Bronchial epithelial cell (primary cell): Measurements from ENCODE around the gene GUCA1A. TPM values are rescaled to one million over a fixed set of nuclear protein-coding genes. Genes with fewer than 3 reads are reported as not detected.
A peak's percentile ranks its signal among the peaks of the same experiment; 100 is the strongest.

Source experiments
- DNase-seq: peaks from one replicate; pipeline ENCODE4 v3.0.0-alpha.2; 2010; ENCODE audit warnings: low read depth
- FAIRE-seq: peaks from 2 replicates; lab custom pipeline; 2011; peaks lifted over from hg19 to GRCh38; lab: Jason Lieb, UNC
- H3K27me3 ChIP-seq: 2 replicates; pipeline ENCODE4 v1.5.1; 2011; ENCODE audit warnings: low read length; ENCODE audit not compliant: control insufficient read depth, insufficient read depth
- H3K36me3 ChIP-seq: 2 replicates; pipeline ENCODE4 v1.5.1; 2011; ENCODE audit warnings: low read length; ENCODE audit not compliant: control insufficient read depth, insufficient read depth
- H3K4me3 ChIP-seq: 2 replicates; pipeline ENCODE4 v1.5.1; 2011; ENCODE audit warnings: mild to moderate bottlenecking, low read depth, low read length, control low read depth
- total RNA-seq: library from RNA; depleted of rRNA; stranded (reverse); fragments of >200 nt; gene quantifications from 2 replicates; pipeline ENCODE4 v1.2.1, GENCODE V29; 2014
- TF ChIP-seq, protein P1 (sequence below): IDR thresholded peaks from 2 replicates; pipeline ENCODE4 v1.5.1; 2011; ENCODE audit warnings: mild to moderate bottlenecking, moderate library complexity, low read length, control low read depth, inconsistent platforms; ENCODE audit not compliant: insufficient read depth, severe bottlenecking

GUCA1A gene
- total RNA-seq, 1 donor from 2014 or later = not detected

DNA sequence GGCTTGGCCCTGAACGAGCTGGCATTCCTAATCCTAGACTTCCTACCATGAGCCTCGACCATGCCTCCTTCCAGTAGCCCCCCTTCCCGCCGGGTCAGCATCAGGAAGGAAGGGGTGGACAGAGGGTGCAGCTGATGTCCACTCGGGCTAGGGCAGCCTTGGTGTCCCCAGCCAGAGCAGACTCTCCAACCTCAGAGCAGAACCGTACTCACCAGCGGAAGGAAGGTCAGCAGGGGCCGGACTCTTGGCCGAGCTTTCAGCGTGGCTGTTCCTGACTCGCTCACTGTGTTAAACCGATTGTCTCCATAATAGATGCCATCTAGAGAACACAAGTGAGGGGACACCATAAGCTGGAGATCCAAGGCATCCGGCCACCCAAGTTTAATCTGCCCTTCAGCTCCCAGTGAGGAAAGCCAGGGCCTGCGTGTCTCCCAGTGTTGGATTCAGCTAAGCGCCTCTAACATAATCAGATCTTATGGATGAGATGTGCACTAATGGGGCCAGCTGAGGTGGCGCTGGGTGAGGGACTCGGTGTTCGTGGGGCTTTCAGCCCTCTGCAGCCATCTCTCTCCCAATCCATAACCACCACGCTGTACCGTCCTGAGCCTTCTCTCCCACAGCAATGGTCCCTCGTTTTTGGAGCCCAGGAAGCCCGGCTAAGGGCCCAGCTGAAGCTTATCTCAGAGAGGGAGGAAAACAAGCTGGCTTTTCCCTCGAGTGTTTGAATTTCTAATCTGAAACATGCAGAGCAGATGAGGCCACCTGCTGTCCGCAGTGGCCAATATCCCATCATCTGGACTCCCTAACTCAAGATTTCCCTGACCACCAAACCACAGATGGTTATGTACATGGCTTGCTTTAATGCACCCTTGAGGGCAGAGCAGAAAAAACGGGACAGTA lies 44.5 kb upstream of the GUCA1A start:
- H3K4me3 ChIP-seq = no peak overlapping the region
- DNase-seq (no peak), FAIRE-seq (no peak)
- H3K36me3 ChIP-seq = peaks cover 46% of the 10 kb centered on the region
- TF ChIP-seq, protein P1, sequence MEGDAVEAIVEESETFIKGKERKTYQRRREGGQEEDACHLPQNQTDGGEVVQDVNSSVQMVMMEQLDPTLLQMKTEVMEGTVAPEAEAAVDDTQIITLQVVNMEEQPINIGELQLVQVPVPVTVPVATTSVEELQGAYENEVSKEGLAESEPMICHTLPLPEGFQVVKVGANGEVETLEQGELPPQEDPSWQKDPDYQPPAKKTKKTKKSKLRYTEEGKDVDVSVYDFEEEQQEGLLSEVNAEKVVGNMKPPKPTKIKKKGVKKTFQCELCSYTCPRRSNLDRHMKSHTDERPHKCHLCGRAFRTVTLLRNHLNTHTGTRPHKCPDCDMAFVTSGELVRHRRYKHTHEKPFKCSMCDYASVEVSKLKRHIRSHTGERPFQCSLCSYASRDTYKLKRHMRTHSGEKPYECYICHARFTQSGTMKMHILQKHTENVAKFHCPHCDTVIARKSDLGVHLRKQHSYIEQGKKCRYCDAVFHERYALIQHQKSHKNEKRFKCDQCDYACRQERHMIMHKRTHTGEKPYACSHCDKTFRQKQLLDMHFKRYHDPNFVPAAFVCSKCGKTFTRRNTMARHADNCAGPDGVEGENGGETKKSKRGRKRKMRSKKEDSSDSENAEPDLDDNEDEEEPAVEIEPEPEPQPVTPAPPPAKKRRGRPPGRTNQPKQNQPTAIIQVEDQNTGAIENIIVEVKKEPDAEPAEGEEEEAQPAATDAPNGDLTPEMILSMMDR = no peak
- H3K27me3 ChIP-seq = no peaks in the 10 kb centered on the region

DNA sequence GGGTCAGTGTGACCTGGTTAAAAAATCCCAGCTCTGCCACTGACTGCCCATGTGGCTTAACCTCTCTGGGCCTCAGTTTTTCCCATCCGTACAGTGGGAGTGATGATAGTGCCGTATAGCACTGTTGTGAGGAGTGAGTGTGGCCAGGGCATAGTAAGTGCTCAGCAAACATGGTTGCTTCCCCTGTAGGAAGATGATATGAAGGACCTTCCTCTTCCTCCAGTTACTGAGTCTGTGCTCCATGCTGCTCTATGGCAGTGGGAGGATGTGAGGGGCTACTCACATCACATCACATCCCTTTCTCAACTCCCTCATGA lies 43.8 kb upstream of the GUCA1A start:
- TF ChIP-seq, protein P1 = no peak
- no peak for DNase-seq
- H3K36me3 ChIP-seq = peaks cover 49% of the 10 kb centered on the region
- H3K27me3 ChIP-seq = no peaks in the 10 kb centered on the region
- H3K4me3 ChIP-seq = no peak overlapping the region
- peak; percentile 80 for FAIRE-seq

DNA sequence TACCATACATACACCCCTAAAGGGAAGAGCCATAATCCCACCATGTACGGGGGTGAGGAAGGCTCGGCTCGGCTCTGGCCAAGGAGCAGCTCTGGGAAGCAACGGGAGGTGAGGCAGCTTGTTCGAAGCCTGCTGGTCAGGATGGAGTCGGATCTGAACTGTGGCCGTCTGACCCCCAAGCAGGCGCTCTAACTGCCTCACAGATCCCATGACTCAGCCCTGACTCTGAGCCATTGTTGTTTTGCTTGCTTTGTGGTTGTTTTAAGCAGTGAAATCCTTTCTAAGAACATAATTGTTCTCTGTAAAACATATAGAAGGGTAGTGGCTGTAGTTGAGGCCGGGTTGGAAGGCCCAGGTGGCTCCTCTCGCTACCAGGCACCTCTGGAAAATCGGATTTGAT lies 41.6 kb upstream of the GUCA1A start:
- peaks cover 48% of the 10 kb centered on the region for H3K36me3 ChIP-seq
- H3K4me3 ChIP-seq = no peak overlapping the region
- FAIRE-seq = no peak
- peak; percentile 52 for DNase-seq
- no peaks in the 10 kb centered on the region for H3K27me3 ChIP-seq
- TF ChIP-seq, protein P1 = no peak

DNA sequence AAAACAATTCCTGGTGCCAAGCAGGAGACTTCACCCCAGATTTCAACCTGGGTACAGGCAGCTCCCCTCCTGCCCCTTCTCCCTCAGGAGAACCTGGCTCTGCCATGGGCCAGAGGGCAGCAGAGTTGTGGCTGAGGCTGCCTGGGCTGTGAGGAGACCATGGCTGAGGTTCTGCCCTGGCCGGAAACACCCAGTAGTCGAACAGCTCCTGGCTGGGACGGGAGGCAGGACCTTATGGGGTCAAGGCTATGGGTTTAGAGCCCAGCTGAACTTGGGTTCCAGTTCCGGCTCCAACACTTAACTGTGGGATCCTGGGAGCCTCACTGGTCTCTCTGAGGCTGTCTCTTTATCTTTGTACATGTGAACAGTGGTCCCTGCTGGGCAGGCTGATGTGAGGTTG lies 39.2 kb upstream of the GUCA1A start:
- no peak for DNase-seq
- TF ChIP-seq, protein P1 = no peak
- peaks cover 36% of the 10 kb centered on the region for H3K36me3 ChIP-seq
- H3K4me3 ChIP-seq = no peak overlapping the region
- no peaks in the 10 kb centered on the region for H3K27me3 ChIP-seq
- no peak for FAIRE-seq

DNA sequence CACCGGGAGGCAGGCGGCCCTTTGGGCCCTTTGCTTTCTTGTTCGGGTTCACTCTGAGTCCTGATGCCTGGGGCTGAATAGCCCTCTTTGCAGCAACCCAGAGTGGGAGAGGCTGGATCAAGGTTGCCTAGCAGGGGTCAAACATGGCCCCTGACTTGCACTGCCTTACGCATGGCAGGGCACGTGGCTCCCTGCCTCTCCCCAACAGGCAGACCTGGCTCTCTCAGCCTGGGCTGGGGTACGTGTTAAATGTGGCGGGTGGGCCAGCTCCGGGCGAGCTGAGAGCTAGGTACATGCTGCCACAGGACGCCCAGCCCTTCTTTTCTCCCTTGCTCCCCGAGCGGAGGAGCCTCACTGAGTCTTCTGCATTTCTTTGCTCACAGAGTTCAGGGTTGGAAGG lies 38.0 kb upstream of the GUCA1A start:
- DNase-seq = no peak
- Histone ChIP-seq H3K27me3 (no peaks in the 10 kb centered on the region), H3K36me3 (peaks cover 25% of the 10 kb centered on the region), H3K4me3 (no peak overlapping the region)
- TF ChIP-seq, protein P1 = no peak
- FAIRE-seq = no peak
